HUES6 (cell line): ENCODE measurements around the gene GABPB2.

ENCODE experiments used
- H3K27ac ChIP-seq: 2 replicates; pipeline ENCODE4 v1.7.0; 2013; ENCODE audit warnings: low read depth, mild to moderate bottlenecking, low read length, inconsistent platforms
- H3K27me3 ChIP-seq: 2 replicates; pipeline ENCODE4 v1.6.1; 2013; ENCODE audit warnings: low read length; ENCODE audit not compliant: control insufficient read depth, insufficient read depth
- H3K36me3 ChIP-seq: 2 replicates; pipeline ENCODE4 v1.6.1; 2013; ENCODE audit warnings: low read length; ENCODE audit not compliant: control insufficient read depth, insufficient read depth
- H3K4me1 ChIP-seq: 2 replicates; pipeline ENCODE4 v1.6.1; 2013; ENCODE audit warnings: low read length; ENCODE audit not compliant: control insufficient read depth, insufficient read depth
- H3K4me3 ChIP-seq: 2 replicates; pipeline ENCODE4 v1.5.1; 2013; ENCODE audit warnings: low read depth, low read length
- H3K9ac ChIP-seq: one replicate; pipeline ENCODE4 v1.6.1; 2013; ENCODE audit warnings: mild to moderate bottlenecking, low read length
- H3K9me3 ChIP-seq: 2 replicates; pipeline ENCODE4 v1.6.1; 2013; ENCODE audit warnings: low read depth, low read length; ENCODE audit not compliant: control insufficient read depth, insufficient read depth

The GABPB2 gene

DNA sequence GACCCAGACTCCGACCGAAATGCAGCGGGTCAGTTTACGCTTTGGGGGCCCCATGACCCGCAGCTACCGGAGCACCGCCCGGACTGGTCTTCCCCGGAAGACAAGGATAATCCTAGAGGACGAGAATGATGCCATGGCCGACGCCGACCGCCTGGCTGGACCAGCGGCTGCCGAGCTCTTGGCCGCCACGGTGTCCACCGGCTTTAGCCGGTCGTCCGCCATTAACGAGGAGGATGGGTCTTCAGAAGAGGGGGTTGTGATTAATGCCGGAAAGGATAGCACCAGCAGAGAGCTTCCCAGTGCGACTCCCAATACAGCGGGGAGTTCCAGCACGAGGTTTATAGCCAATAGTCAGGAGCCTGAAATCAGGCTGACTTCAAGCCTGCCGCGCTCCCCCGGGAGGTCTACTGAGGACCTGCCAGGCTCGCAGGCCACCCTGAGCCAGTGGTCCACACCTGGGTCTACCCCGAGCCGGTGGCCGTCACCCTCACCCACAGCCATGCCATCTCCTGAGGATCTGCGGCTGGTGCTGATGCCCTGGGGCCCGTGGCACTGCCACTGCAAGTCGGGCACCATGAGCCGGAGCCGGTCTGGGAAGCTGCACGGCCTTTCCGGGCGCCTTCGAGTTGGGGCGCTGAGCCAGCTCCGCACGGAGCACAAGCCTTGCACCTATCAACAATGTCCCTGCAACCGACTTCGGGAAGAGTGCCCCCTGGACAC is 22.5 kb upstream of the GABPB2 start:
- H3K27ac ChIP-seq = peak overlapping the region; percentile 82
- no peaks in the 10 kb centered on the region for H3K9me3 ChIP-seq
- H3K4me1 ChIP-seq = peaks cover 4% of the 10 kb centered on the region
- peaks cover 24% of the 10 kb centered on the region for H3K36me3 ChIP-seq
- peak overlapping the region; percentile 85 for H3K9ac ChIP-seq
- peak overlapping the region; percentile 81 for H3K4me3 ChIP-seq
- no peaks in the 10 kb centered on the region for H3K27me3 ChIP-seq

DNA sequence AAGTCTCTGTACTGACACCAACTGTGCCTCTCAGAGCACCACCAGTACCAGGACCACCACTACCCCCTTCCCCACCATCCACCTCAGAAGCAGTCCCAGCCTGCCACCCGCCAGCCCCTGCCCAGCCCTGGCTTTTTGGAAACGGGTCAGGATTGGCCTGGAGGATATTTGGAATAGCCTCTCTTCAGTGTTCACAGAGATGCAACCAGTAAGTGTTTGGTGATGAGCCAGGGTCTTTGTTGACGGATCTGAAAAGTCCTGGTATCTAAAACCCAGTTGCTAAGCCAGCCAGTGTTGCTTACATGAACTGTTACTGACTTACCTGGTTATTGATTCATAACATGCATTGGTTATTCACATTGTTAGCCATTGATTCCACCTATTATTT is 21.9 kb upstream of the GABPB2 start:
- H3K9me3 ChIP-seq = no peaks in the 10 kb centered on the region
- peaks cover 29% of the 10 kb centered on the region for H3K36me3 ChIP-seq
- no peak overlapping the region for H3K27ac ChIP-seq
- peaks cover 4% of the 10 kb centered on the region for H3K4me1 ChIP-seq
- peak overlapping the region; percentile 81 for H3K4me3 ChIP-seq
- no peaks in the 10 kb centered on the region for H3K27me3 ChIP-seq
- H3K9ac ChIP-seq = peak overlapping the region; percentile 85

DNA sequence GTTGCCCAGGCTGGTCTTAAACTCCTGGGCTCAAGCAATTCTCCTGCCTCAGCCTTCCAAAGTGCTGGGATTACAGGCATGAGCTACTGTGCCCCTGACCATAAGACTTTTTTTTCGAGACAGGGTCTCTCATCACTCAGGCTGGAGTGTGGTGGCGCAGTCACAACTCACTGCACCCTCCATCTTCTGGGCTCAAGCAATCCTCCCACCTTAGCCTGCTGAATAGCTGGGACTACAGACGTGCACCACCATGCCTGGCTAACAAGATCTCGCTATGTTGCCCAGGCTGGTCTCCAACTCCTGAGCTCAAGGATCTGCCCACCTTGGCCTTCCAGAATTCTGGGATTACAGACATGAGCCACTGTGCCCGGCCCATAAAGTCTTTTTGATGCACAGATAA is 21.1 kb upstream of the GABPB2 start:
- H3K4me1 ChIP-seq = peaks cover 4% of the 10 kb centered on the region
- no peak overlapping the region for H3K27ac ChIP-seq
- no peak overlapping the region for H3K9ac ChIP-seq
- no peaks in the 10 kb centered on the region for H3K27me3 ChIP-seq
- peaks cover 37% of the 10 kb centered on the region for H3K36me3 ChIP-seq
- no peaks in the 10 kb centered on the region for H3K9me3 ChIP-seq
- no peak overlapping the region for H3K4me3 ChIP-seq

DNA sequence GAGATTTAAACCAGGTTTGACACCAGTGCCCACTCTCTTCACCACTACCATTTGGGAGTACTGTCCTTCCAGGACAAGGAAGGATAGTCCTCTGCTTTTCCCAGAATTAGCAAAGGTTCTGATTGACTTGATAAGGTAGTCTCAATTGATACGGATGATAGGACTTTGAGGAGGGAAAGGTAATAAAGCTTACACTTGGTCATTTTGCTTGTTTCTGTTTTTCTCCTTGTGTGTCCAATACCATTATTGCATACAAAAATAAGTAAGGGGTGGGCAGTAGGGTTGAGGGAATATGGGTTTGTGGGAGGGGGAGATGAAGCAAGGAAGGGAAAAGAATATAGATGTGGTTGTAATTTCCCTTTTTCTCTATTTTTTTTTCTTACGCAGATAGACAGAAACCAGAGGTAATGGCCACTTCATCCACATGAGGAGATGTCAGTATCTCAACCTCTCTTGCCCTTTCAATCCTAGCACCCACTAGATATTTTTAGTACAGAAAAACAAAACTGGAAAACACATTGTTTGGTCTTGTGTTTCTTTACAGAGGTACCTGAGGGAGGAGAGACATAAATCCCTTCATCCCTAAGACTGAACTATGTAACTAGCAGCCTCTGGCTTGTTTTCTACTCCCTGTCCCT is 20.4 kb upstream of the GABPB2 start:
- Histone ChIP-seq H3K4me1 (peaks cover 4% of the 10 kb centered on the region), H3K27ac (no peak overlapping the region), H3K9me3 (no peaks in the 10 kb centered on the region), H3K36me3 (peaks cover 45% of the 10 kb centered on the region), H3K9ac (no peak overlapping the region), H3K27me3 (no peaks in the 10 kb centered on the region), H3K4me3 (no peak overlapping the region)

DNA sequence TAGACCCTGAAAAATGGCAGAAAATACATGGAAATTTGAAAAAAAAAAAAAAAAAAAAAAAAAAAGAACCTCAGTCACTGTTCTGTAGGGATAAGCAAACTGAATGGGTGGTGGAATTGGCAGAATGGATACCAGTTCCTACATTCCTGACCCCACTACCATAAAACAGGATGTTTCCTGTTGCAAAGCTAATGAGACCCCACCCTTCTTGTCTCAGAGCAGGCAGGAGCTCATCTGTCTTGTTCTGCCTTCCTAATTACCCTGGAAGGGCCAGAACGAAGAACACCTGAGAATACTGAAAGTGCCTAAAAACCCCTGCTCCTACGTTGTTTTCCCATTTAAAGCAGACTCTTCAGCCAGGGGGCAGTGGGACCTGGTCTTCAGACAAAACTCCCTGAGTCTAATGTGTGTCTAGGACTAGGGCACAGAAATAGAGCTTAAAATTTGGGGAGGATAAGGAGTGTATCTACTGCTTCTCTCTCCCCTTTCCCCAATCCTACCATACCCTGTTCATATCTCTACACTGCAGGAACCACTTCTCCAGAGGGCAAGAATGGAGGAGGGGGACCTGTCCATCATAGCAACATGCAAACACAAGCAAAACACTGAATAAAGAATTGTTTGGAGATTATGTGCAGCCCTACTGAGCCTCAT is 19.1 kb upstream of the GABPB2 start:
- Histone ChIP-seq H3K4me3 (no peak overlapping the region), H3K36me3 (peaks cover 58% of the 10 kb centered on the region), H3K27ac (no peak overlapping the region), H3K9ac (no peak overlapping the region), H3K27me3 (no peaks in the 10 kb centered on the region), H3K4me1 (peaks cover 5% of the 10 kb centered on the region), H3K9me3 (no peaks in the 10 kb centered on the region)

DNA sequence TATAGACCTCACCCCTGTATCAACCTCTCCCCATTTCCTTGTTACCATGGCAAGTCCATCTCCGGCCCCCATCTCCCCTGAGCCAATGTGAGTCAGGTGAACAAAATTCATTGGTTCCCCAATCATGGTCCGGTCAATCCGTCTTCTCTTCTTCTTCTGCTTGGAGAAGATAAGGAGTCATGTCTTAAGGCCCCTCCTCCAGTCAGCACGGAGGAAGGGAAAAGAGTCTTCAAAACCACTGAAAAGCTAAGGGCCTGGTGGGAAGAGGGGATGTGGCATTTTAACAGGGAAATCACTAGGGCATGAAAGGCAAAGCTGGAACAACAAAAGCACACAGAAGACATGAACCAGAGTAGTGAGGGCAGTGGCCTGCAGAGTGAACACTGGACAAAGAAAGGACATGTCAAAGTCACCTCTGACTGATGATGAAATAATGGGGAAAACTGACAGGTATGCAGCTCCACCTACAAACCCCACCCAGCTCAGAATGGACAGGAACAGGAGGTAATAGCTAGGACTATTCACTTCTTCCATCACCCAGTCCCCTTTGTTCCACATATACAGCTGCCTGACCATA is 15.5 kb upstream of the GABPB2 start:
- H3K36me3 ChIP-seq = peaks cover 63% of the 10 kb centered on the region
- H3K4me3 ChIP-seq = no peak overlapping the region
- H3K4me1 ChIP-seq = peaks cover 15% of the 10 kb centered on the region
- no peaks in the 10 kb centered on the region for H3K27me3 ChIP-seq
- no peak overlapping the region for H3K9ac ChIP-seq
- no peaks in the 10 kb centered on the region for H3K9me3 ChIP-seq
- H3K27ac ChIP-seq = no peak overlapping the region

DNA sequence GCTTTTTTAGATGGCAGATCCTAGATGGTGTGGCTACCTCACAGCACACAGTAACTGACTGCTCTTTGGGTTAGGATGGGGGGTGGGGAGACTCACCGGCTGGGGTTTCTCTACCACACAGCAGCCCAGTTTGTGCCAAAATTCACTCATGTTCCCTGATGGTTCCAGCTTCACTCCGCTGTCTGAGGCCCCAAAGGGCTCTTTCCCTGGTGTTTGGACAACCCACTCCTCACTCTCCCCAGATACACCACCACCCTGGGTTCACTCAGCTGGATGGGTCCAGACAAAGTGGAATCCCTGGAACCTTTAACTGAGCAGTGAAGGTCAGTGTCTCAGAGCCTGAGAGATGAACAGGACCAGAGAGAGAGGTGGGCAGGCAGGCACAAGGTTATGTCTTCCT is 15.0 kb upstream of the GABPB2 start:
- Histone ChIP-seq H3K36me3 (peaks cover 62% of the 10 kb centered on the region), H3K9me3 (no peaks in the 10 kb centered on the region), H3K9ac (no peak overlapping the region), H3K4me1 (peaks cover 15% of the 10 kb centered on the region), H3K27me3 (no peaks in the 10 kb centered on the region), H3K4me3 (no peak overlapping the region), H3K27ac (no peak overlapping the region)

DNA sequence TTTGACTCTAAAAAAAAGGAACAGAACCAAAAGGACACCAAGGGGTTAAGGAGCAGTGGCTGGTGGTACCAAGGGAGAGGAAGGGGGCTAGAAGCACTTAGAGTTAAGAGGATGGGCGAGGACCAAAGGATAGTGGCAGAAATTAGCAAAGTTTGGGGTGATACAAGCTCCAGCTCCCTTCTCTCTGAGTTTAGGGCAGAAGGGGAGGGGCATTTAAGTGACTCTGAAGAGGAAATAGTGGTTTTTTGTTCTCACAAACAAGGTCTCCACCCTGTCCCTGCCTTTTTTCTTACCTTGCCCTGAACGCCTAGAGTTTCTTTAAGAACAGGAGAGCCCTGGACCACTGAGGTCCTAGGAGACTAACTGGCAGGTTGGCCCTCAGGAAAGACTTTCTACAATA is 14.4 kb upstream of the GABPB2 start:
- H3K9ac ChIP-seq = no peak overlapping the region
- no peak overlapping the region for H3K4me3 ChIP-seq
- H3K4me1 ChIP-seq = peaks cover 15% of the 10 kb centered on the region
- H3K27ac ChIP-seq = no peak overlapping the region
- no peaks in the 10 kb centered on the region for H3K9me3 ChIP-seq
- peaks cover 57% of the 10 kb centered on the region for H3K36me3 ChIP-seq
- no peaks in the 10 kb centered on the region for H3K27me3 ChIP-seq

DNA sequence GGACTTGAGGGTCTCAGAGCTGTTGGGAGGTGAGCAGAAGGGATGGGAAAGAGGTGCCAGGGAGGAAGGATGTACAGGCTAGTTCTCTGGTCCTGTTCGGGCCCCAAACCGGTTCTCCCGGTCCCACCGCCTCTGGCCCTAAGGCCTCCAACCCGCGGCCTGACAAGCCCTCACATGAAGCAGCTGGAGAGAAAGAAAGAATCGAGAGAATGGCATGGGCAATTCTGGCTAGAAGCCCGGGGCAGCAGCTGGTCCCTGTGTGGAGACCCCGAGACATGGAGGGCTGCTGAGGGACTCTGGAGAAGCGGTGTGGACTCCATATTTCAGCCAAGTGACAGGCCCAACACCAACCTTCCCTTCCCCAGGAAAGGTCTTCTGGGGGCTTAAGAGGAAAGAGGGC is 11.9 kb upstream of the GABPB2 start:
- peak overlapping the region; percentile 97 for H3K4me3 ChIP-seq
- H3K9ac ChIP-seq = peak overlapping the region; percentile 96
- peak overlapping the region; percentile 88; the same call in 1 of the 2 replicates for H3K27ac ChIP-seq
- peaks cover 33% of the 10 kb centered on the region for H3K36me3 ChIP-seq
- peaks cover 21% of the 10 kb centered on the region for H3K4me1 ChIP-seq
- H3K9me3 ChIP-seq = no peaks in the 10 kb centered on the region
- H3K27me3 ChIP-seq = no peaks in the 10 kb centered on the region

DNA sequence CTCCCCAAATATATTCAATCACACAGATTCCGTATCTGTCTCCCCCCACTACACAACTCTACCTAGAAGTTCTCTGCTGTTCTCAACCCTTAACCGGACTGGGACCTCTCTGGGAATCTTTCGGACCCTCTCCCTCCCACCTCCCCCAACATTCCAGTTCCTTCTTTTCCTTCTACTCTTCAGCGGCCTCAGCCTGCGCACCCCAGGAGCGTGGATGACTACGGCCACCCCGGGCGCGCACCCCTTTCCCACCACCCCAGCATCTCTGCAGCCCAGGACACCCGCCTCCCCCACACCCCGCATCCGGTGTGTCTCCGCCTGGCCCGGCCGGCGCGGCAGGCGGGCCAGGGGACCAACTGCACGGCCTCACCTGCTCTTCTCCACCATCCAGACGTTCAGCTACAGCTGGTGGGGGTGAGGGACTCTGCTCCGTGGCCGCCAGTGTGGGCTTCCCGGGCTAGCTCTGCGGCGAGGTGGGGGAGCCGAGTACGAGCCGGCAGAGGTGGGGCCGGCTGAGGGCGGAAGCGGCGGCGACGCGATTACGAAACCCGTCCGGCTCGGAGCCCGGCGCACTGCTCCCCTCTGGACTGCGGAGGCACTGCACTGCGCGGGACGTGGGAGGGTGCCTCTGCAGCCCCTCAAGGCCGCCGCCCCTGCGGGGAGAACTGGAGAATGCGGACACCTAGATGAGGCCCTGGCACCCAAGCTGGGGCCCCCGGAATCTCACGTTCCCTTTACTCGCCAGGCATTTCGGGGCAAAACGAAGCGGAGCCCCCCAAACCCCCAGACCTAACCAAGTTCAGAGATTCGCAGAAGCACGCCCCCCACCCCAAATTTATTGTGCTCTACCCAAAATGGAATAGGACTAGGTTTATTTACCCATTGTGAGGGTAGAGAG is 11.2 kb upstream of the GABPB2 start, which contains the start of gene CDC42SE1:
Gene CDC42SE1, minus strand, starts transcription at position 514 of the 898 bp plus-strand sequence. CDS start 3,892 bp downstream, outside the sequence.
- Histone ChIP-seq H3K27ac (peak within 1 kb of the TSS; percentile 88), H3K4me1 (peaks cover 22% of the 10 kb centered on the region), H3K36me3 (peaks cover 26% of the 10 kb centered on the region), H3K9me3 (no peaks in the 10 kb centered on the region), H3K4me3 (peak within 1 kb of the TSS; percentile 97), H3K27me3 (no peaks in the 10 kb centered on the region), H3K9ac (peak within 1 kb of the TSS; percentile 96)
